Measurements from ENCODE around the gene RBP7. TPM values are rescaled to one million over a fixed set of nuclear protein-coding genes. Genes with fewer than 3 reads are reported as not detected.

Gene RBP7
- total RNA-seq, 4 donors from 2014 or later = 13.0 to 34.0 (median 21.1) TPM

DNA sequence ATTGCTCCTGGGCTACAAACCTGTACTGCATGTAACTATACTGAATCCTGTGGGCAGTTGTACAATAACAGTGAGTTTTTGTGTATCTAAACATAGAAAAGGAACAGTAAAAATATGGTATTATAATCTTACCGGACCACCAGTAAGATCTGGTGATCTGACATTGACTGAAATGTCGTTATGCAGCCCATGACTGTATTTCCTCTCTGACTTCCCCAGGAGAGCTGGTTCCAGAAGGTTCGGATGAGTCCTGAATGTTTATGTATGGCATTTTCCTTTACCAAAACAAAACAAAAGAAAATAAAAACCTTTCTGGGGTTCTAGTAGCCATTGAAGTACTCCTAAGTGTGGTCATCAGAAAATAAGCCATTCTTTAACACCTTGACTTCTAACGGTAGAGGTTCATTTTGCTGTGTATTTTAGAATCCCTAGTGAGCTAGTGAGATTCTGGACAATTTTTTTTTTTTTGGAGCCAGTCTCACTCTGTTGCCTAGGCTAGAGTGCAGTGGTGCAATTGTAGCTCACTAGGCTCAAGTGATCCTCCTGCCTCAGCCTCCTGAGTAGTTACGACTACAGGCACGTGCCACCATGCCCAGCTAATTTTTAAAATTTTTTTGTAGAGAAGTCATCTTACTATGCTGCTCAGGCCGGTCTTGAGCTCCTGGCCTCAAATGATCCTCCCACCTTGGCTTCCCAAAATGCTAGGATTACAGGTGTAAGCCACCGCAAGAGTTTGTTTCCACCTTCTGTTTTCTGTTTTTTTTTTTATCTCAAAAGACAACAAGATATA, 63.5 kb downstream of the RBP7 start:
- no peak overlapping the region for H3K4me3 ChIP-seq
- no peak for DNase-seq (ENCODE audit: low spot score in 2 of 2)
- TF ChIP-seq, protein P1, sequence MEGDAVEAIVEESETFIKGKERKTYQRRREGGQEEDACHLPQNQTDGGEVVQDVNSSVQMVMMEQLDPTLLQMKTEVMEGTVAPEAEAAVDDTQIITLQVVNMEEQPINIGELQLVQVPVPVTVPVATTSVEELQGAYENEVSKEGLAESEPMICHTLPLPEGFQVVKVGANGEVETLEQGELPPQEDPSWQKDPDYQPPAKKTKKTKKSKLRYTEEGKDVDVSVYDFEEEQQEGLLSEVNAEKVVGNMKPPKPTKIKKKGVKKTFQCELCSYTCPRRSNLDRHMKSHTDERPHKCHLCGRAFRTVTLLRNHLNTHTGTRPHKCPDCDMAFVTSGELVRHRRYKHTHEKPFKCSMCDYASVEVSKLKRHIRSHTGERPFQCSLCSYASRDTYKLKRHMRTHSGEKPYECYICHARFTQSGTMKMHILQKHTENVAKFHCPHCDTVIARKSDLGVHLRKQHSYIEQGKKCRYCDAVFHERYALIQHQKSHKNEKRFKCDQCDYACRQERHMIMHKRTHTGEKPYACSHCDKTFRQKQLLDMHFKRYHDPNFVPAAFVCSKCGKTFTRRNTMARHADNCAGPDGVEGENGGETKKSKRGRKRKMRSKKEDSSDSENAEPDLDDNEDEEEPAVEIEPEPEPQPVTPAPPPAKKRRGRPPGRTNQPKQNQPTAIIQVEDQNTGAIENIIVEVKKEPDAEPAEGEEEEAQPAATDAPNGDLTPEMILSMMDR (IDR thresholded peaks at IDR 0.05) = no peak
- TF ChIP-seq POLR2A (IDR thresholded peaks at IDR 0.05) (no peak), EP300 (IDR thresholded peaks at IDR 0.05) (no peak), POLR2AphosphoS5 (IDR thresholded peaks at IDR 0.05) (no peak)
- no peaks in the 10 kb centered on the region for H3K9me3 ChIP-seq
- H3K27me3 ChIP-seq = no peaks in the 10 kb centered on the region
- no peaks in the 10 kb centered on the region for H3K36me3 ChIP-seq
- WGBS = 87% methylated on average over 8 of the region's 8 CpGs
- H3K4me1 ChIP-seq = peaks cover 63% of the 10 kb centered on the region
- no peak overlapping the region for H3K27ac ChIP-seq

GRCh38 chr1:10061276-10061675, 64.2 kb downstream of the RBP7 start:
- peaks cover 61% of the 10 kb centered on the region for H3K4me1 ChIP-seq
- no peak for DNase-seq (ENCODE audit: low spot score in 2 of 2)
- H3K36me3 ChIP-seq = no peaks in the 10 kb centered on the region
- TF ChIP-seq POLR2AphosphoS5 (IDR thresholded peaks at IDR 0.05) (no peak), EP300 (IDR thresholded peaks at IDR 0.05) (no peak), POLR2A (IDR thresholded peaks at IDR 0.05) (no peak)
- TF ChIP-seq, protein P1 (IDR thresholded peaks at IDR 0.05) = no peak
- no peak overlapping the region for H3K27ac ChIP-seq
- H3K4me3 ChIP-seq = no peak overlapping the region
- WGBS = 89% methylated on average over 4 of the region's 5 CpGs
- H3K27me3 ChIP-seq = no peaks in the 10 kb centered on the region
- H3K9me3 ChIP-seq = no peaks in the 10 kb centered on the region

DNA sequence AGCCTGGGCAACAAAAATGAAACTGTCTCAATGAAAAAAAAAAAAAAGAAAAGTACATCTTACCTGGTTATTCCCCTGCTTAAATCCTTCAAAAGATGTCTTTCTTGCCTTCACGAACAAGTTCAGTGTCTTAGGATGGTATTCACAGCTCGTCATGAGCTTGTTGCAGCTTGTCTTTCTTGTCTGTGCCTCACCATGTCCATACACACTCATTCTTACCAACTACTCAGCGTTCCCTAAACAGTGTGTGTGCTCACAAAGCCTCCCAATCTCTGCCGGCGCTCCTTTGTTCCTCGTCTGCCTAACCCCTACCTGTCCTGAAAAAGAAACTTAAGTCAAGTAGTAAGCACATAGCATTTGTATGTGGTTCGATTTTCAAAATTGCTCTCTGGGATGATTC, 66.8 kb downstream of the RBP7 start:
- H3K4me1 ChIP-seq = peaks cover 58% of the 10 kb centered on the region
- H3K36me3 ChIP-seq = no peaks in the 10 kb centered on the region
- DNase-seq (ENCODE audit: low spot score in 2 of 2) = no peak
- H3K27me3 ChIP-seq = no peaks in the 10 kb centered on the region
- no peak overlapping the region for H3K4me3 ChIP-seq
- peak overlapping the region; percentile 80 for H3K27ac ChIP-seq
- no peak for TF ChIP-seq POLR2A (IDR thresholded peaks at IDR 0.05)
- TF ChIP-seq POLR2AphosphoS5 (IDR thresholded peaks at IDR 0.05) = no peak
- TF ChIP-seq EP300 (IDR thresholded peaks at IDR 0.05) = no peak
- TF ChIP-seq, protein P1 (IDR thresholded peaks at IDR 0.05) = no peak
- H3K9me3 ChIP-seq = no peaks in the 10 kb centered on the region
- WGBS = 61% methylated on average over 7 of the region's 7 CpGs

DNA sequence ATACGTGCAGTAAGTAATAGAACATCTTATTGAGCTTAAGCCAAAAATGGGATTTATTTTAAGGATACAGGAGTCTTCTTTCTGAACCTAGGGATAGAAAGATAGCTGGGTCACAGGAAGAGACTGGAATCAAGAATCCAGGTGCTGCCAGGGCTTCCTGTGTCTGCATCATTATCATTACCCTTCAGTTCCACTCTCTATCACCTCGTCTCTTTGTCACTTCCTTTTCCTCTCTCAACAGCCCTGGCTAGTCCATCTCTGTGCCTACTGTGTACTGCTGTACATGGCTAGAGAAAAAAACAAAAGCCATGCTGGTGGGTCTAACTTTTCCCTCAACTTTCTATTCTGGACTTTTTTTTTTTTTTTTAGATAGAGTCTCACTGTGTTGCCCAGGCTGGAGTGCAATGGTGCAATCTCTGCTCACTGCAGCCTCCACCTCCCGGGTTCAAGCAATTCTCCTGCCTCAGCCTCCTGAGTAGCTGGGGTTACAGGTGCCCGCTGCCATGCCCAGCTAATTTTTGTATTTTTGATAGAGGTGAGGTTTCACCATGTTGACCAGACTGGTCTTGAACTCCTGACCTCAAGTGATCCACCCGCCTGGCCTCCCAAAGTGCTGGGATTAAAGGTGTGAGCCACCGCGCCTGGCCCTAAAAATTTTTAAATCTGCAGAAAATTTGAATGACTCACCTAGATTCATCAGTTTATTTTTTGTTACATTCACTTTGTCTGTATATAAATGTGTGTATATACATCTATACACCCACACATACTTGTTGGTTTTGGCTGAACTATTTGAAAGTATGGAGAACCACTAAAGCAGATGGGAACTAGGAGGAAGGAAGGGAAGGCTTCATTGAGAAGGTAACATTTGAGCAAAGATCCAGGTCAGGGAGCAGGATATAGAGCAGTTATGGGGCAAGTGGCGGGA, 67.7 kb downstream of the RBP7 start:
- whole genome bisulfite sequencing = 77% methylated on average over 8 of the region's 8 CpGs
- Histone ChIP-seq H3K27me3 (no peaks in the 10 kb centered on the region), H3K27ac (peak overlapping the region; percentile 80), H3K9me3 (no peaks in the 10 kb centered on the region), H3K4me1 (peaks cover 53% of the 10 kb centered on the region), H3K36me3 (no peaks in the 10 kb centered on the region), H3K4me3 (no peak overlapping the region)
- DNase-seq (ENCODE audit: low spot score in 2 of 2) = no peak
- no peak for TF ChIP-seq POLR2A (IDR thresholded peaks at IDR 0.05)
- no peak for TF ChIP-seq POLR2AphosphoS5 (IDR thresholded peaks at IDR 0.05)
- no peak for TF ChIP-seq EP300 (IDR thresholded peaks at IDR 0.05)
- TF ChIP-seq, protein P1 (IDR thresholded peaks at IDR 0.05) = no peak

GRCh38 chr1:10065344-10065685, 68.3 kb downstream of the RBP7 start:
- no peak for TF ChIP-seq POLR2AphosphoS5 (IDR thresholded peaks at IDR 0.05)
- TF ChIP-seq EP300 (IDR thresholded peaks at IDR 0.05) = no peak
- TF ChIP-seq POLR2A (IDR thresholded peaks at IDR 0.05) = no peak
- TF ChIP-seq, protein P1 (IDR thresholded peaks at IDR 0.05) = no peak
- Histone ChIP-seq H3K27ac (no peak overlapping the region), H3K9me3 (no peaks in the 10 kb centered on the region), H3K27me3 (no peaks in the 10 kb centered on the region), H3K4me3 (no peak overlapping the region), H3K36me3 (no peaks in the 10 kb centered on the region), H3K4me1 (peaks cover 51% of the 10 kb centered on the region)
- DNase-seq (ENCODE audit: low spot score in 2 of 2) = no peak
- 77% methylated on average over 7 of the region's 7 CpGs for WGBS

Measured in suprapubic skin (tissue), 4 donors.